Effector memory CD4-positive, alpha-beta T cell (primary cell): Measurements from ENCODE around the gene PLXDC1.
"Not testable (repeated sequence)": the region's sequence is repeated elsewhere in the genome, so short reads cannot be mapped to it uniquely, and the experiment has no call there.

Experiments used
- DNase-seq, 3 donors: peaks; one replicate each; pipeline ENCODE4 v3.0.0-alpha.2; 2020
- H3K27ac ChIP-seq: 2 replicates; pipeline ENCODE4 v1.7.0; 2013; ENCODE audit warnings: mild to moderate bottlenecking, low read length, moderate library complexity; ENCODE audit not compliant: insufficient read depth, poor library complexity, severe bottlenecking
- H3K27me3 ChIP-seq: replicated peaks from 2 replicates; pipeline ENCODE4 v1.7.0; 2013; ENCODE audit warnings: mild to moderate bottlenecking, low read length; ENCODE audit not compliant: insufficient read depth, control insufficient read depth, poor library complexity, severe bottlenecking
- H3K36me3 ChIP-seq: 2 replicates; pipeline ENCODE4 v1.7.0; 2013; ENCODE audit warnings: mild to moderate bottlenecking, low read length, moderate library complexity; ENCODE audit not compliant: control insufficient read depth, insufficient read depth
- H3K4me1 ChIP-seq: 2 replicates; pipeline ENCODE4 v1.7.0; 2013; ENCODE audit warnings: low read length, mild to moderate bottlenecking; ENCODE audit not compliant: control insufficient read depth, insufficient read depth, poor library complexity, severe bottlenecking
- H3K4me3 ChIP-seq: 2 replicates; pipeline ENCODE4 v1.7.0; 2013; ENCODE audit warnings: low read length, low read depth, mild to moderate bottlenecking; ENCODE audit not compliant: insufficient read depth, poor library complexity, severe bottlenecking
- H3K9me3 ChIP-seq: 2 replicates; pipeline ENCODE4 v1.7.0; 2013; ENCODE audit warnings: mild to moderate bottlenecking, low read length, moderate library complexity; ENCODE audit not compliant: control insufficient read depth

Gene PLXDC1

DNA sequence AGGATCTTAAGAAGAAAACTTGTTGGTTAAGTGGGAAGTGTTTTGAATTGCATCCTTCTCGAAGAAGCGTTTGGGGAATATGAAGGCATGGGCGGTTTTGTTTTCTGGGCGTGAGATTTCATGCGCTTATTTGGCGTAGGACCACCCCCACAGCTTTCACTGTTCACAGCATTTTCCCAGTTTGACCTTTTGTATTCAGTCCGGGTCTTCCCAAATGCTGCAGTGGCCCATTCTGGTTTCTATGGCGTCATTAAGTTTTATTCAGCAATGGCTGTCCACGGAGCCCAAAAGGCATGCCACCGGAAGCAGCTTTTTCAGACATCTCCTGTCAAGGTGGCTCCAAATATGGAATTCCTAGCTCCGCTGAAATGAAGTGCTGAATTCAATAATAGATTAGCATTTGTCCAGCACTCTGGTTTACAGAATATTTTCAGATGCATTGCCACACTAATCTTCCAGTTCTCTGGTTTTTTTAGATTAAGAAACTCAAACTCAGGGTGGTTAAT lies 93.7 kb downstream of the PLXDC1 start:
- Histone ChIP-seq H3K27me3 (no peaks in the 10 kb centered on the region), H3K27ac (no peak overlapping the region), H3K9me3 (no peaks in the 10 kb centered on the region), H3K36me3 (no peaks in the 10 kb centered on the region), H3K4me3 (no peak overlapping the region), H3K4me1 (peaks cover 6% of the 10 kb centered on the region)
- DNase-seq, result no peak

DNA sequence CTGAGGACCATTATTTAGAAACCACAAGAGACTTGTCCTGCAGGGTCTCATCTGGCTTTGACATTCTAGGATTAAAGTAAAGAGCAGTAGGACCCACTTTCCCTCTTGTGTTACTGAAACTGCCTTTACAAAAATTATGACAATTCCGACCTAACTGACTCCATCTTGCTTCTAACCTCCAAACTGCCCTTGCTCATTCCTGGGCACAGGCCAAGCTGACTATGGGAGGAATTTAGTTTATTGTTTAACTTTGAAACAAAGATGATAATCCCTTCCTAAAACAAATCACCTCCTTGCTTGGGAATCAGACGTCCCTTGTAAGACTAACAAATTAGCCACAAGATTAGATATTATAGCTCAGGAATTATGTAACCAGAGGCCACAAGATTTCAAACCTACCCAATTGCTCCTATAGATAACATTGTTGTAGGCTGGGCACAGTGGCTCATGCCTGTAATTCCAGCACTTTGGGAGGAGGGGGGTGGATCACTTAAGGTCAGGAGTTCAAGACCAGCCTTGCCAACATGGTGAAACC lies 97.3 kb downstream of the PLXDC1 start:
- no peak for DNase-seq
- H3K9me3 ChIP-seq, result no peaks in the 10 kb centered on the region
- H3K27me3 ChIP-seq, result no peaks in the 10 kb centered on the region
- peaks cover 6% of the 10 kb centered on the region for H3K4me1 ChIP-seq
- no peak overlapping the region for H3K27ac ChIP-seq
- H3K4me3 ChIP-seq, result no peak overlapping the region
- no peaks in the 10 kb centered on the region for H3K36me3 ChIP-seq

DNA sequence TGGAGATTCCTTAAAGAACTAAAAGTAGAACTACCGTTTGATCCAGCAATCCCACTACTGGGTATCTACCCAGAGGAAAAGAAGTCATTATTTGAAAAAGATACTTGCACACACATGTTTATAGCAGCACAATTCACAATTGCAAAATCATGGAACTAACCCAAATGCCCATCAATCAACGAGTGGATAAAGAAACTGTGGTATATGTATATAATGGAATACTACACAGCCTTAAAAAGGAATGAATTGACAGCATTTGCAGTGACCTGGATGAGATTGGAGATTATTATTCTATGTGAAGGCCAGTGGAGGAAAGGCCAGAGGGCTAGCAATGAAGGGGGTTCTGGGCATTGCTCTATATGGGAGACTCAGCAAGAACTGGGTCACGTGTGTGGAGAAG lies 99.0 kb downstream of the PLXDC1 start:
- not testable (repeated sequence) for H3K4me1 ChIP-seq, H3K27ac ChIP-seq, H3K27me3 ChIP-seq, H3K9me3 ChIP-seq, DNase-seq, H3K36me3 ChIP-seq, H3K4me3 ChIP-seq

DNA sequence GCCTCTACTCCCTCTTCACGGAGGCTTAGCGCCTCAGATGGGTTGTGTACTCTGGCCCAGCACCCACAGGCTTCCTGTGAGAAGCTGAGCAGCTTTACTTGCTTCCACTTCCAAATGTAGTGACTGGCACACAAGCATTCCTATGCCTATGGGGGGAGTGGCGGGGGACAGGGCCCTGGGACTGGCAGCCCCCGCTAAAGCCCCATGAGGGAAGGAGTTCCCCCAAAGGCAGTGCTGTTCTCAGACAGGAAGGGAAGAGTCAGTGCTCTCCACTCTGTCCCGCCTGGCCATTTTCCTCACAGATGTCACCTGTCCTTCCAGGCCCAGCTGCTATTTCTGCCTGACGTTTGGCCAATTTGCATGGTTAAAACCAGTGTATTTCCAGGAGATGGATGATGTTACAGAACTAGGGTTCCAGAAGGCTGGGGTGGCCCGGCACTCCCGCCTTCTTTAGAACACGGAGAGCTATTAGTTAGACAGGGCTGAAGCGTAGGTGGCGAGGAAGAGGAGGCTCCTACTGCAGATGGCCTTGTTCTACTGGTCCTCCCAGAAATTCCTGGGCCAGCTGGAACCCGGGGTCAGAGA lies 100.3 kb downstream of the PLXDC1 start:
- no peak overlapping the region for H3K4me3 ChIP-seq
- H3K27ac ChIP-seq, result no peak overlapping the region
- no peaks in the 10 kb centered on the region for H3K36me3 ChIP-seq

DNA sequence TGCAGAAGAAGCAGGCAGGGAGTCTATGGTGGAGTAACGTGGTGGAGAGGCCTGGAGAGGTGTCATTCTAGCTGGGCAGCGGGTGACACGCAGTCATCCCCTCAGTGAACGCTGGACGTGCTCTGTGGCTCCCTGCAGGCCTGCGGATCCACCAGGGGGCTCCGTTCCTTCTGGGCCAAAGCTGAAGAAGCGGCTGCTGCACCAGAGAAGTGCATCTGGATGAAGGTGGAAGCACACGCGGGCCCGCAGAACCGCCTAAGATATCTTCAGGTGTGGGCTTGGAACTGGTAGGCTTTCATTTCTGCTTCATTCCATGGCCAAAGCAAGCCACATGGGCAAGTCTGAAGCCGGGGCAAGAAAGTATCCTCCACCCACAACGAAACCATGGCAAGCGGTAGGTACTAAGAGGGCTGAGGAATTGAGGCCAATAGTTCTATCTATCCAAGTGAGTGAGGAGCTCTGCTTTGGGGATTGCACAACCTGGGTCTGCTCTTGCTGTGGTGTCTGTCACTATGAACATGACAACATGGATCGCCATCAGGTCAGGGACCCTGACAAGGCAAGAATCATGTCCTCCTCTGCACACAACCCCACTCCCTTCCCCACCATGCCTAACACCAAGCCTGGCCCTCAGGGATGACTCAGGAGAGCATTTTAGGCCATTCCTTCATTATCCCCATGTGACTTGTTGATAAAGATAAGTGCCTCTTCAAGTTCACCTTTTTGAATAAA lies 105.3 kb downstream of the PLXDC1 start:
- Histone ChIP-seq H3K9me3 (peaks cover 9% of the 10 kb centered on the region), H3K27me3 (no peaks in the 10 kb centered on the region), H3K4me1 (no peaks in the 10 kb centered on the region), H3K27ac (no peak overlapping the region), H3K4me3 (no peak overlapping the region), H3K36me3 (no peaks in the 10 kb centered on the region)
- no peak for DNase-seq

More for the DNA sequence above, 100.3 kb downstream of the PLXDC1 start:
- Histone ChIP-seq H3K9me3 (peaks cover 9% of the 10 kb centered on the region), H3K27me3 (no peaks in the 10 kb centered on the region), H3K4me1 (no peaks in the 10 kb centered on the region)
- no peak for DNase-seq

DNA sequence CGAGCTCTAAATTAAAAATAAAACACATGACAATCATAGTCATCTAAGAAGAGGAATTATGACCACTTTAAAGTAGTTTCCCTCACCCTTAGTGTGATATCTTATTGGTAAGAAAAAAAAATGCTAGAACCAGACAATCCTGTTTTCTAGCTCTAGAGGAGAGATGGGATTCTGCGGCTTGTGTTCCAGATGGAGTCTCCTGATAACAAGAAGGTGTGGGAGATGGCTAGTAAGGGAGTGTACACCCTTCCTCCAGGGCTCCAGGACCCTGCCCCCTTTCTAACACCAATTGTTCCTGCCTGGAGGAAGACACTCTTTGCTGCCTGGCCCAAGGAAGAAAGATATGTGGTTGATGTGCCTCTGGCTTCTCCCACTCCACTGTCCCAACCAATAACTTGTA lies 115.4 kb downstream of the PLXDC1 start:
- no peak for DNase-seq
- H3K4me1 ChIP-seq, result no peaks in the 10 kb centered on the region
- H3K27me3 ChIP-seq, result no peaks in the 10 kb centered on the region
- H3K36me3 ChIP-seq, result no peaks in the 10 kb centered on the region
- H3K4me3 ChIP-seq, result no peak overlapping the region
- H3K9me3 ChIP-seq, result no peaks in the 10 kb centered on the region
- H3K27ac ChIP-seq, result no peak overlapping the region

DNA sequence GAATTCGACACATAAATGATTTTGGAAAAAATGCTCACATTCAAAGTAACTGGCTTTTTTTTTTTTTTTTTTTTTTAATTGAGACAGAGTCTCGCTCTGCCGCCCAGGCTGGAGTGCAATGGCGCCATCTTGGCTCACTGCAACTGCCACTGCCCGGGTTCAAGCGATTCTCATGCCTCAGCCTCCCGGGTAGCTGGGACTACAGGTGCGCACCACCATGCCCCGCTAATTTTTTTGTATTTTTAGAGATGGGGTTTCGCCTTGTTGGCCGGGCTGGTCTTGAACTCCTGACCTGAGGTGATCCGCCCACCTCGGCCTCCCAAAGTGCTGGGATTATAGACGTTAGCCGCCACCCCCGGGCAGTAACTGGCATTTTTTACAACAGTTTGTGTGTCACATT lies 115.9 kb downstream of the PLXDC1 start:
- not testable (repeated sequence) for H3K27ac ChIP-seq, DNase-seq, H3K36me3 ChIP-seq, H3K9me3 ChIP-seq, H3K4me3 ChIP-seq, H3K27me3 ChIP-seq, H3K4me1 ChIP-seq

DNA sequence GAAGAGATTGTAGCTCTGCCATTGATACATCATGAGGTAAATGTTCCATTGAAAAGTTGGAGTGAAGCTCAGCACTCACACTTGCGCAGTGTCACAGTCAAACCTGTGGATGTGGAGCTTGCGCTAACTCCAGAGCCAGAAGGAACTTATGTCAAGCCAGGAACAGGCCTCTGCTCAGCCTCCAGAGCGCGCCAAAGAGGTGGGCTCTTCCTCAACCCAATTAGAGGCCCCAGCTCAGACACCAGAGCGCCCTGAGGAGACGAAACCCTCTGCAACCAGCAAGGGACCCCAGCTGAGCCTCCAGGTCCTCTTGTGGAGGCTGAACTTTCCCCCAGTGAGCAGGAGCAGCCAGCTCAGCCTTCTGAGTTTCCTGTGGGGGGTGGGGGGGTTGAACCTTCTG lies 122.7 kb downstream of the PLXDC1 start:
- H3K27ac ChIP-seq, result no peak overlapping the region
- H3K9me3 ChIP-seq, result no peaks in the 10 kb centered on the region
- H3K4me1 ChIP-seq, result peaks cover 5% of the 10 kb centered on the region
- peaks cover 3% of the 10 kb centered on the region for H3K27me3 ChIP-seq
- H3K4me3 ChIP-seq, result no peak overlapping the region
- H3K36me3 ChIP-seq, result no peaks in the 10 kb centered on the region
- DNase-seq, result no peak

DNA sequence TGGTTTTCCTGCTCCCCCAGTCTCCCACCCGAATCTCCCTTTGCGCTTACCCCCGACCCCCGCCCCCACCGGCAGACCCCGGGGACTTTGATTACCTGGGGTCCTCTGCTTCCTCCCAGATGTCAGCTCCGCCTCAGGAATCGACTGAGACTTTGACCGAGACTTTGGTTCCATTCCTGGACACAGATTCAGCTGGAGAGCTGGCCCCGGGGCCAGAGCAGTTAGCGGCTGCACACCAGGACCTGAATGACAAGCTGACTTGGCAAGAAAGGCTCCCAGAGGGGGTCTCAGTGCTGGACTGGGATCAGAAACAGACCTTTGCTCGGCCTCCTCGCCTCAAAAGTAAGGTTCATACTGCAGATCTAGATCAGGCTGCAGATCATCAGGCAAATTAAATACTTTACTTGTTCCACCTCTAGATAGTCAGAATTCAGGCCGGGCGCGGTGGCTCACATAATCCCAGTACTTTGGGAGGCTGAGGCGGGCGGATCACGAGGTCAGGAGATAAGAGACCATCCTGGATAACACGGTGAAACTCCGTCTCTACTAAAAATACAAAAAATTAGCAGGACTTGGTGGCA lies 123.9 kb downstream of the PLXDC1 start:
- Histone ChIP-seq H3K4me1 (peaks cover 5% of the 10 kb centered on the region), H3K4me3 (peak overlapping the region; percentile 34)

DNA sequence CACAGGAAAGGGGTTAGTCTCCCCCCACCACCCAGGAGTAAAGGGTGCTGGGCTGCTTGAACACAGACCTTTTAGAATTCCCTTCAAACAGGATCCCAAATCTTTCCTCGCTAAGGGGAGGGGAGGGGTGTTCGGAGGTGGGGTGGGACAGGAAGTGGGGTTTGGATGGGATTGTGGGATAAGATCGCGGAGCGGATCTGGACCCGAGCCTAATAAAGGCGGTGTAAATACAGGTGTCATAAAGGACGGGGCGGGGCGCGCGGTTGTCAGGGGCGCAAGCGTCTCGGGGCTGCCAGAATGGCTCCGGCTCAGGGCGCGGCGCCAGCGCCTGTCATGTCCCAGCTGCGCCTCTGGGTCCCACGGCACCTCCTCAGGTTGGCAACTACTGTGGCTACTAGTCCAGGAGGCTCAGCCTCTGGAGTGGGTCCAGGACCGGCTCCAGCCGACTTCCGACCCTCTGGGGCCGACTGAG lies 124.4 kb downstream of the PLXDC1 start:
- Histone ChIP-seq H3K27me3 (peaks cover 3% of the 10 kb centered on the region), H3K36me3 (no peaks in the 10 kb centered on the region), H3K4me3 (peak overlapping the region; percentile 34), H3K9me3 (no peaks in the 10 kb centered on the region), H3K27ac (no peak overlapping the region), H3K4me1 (peaks cover 5% of the 10 kb centered on the region)
- DNase-seq, result no peak

More for the DNA sequence above, 123.9 kb downstream of the PLXDC1 start:
- Histone ChIP-seq H3K9me3 (no peaks in the 10 kb centered on the region), H3K27me3 (peaks cover 3% of the 10 kb centered on the region), H3K27ac (no peak overlapping the region), H3K36me3 (no peaks in the 10 kb centered on the region)
- DNase-seq, result no peak
